GM23338 (cell line): ENCODE results near the gene SCARF1. TPM values are rescaled to one million over a fixed set of nuclear protein-coding genes. Genes with fewer than 3 reads are reported as not detected.

Experiments
- ATAC-seq: fragments of 200-7000 bp; cut with Tn5 transposase; 3 replicates; pipeline ENCODE4 v1.9.1; 2020
- DNase-seq: peaks from one replicate; pipeline ENCODE4 v3.0.0-alpha.2; 2015; ENCODE audit warnings: low spot score
- H2AFZ ChIP-seq: fragments of 200-600 bp; sonication (generic); 2 replicates; pipeline ENCODE4 v1.8.0; 2016; ENCODE audit warnings: antibody characterized with exemption, mild to moderate bottlenecking, moderate library complexity
- H3F3A ChIP-seq: fragments of 200-600 bp; sonication (generic); replicated peaks from 2 replicates; pipeline ENCODE4 v1.8.0; 2017; ENCODE audit warnings: antibody characterized with exemption, mixed run types, low read depth
- H3K27ac ChIP-seq: fragments of 200-600 bp; sonication (generic); 2 replicates; pipeline ENCODE4 v1.6.1; 2016; ENCODE audit warnings: low read depth
- H3K27me3 ChIP-seq: fragments of 200-600 bp; sonication (generic); 2 replicates; pipeline ENCODE4 v1.8.0; 2016; ENCODE audit warnings: mild to moderate bottlenecking, mixed run types, moderate library complexity; ENCODE audit not compliant: insufficient read depth
- H3K36me3 ChIP-seq: fragments of 200-600 bp; sonication (generic); 2 replicates; pipeline ENCODE4 v1.8.0; 2016; ENCODE audit warnings: mild to moderate bottlenecking; ENCODE audit not compliant: insufficient read depth
- H3K4me1 ChIP-seq: fragments of 200-600 bp; sonication (generic); 2 replicates; pipeline ENCODE4 v1.8.0; 2016; ENCODE audit warnings: mild to moderate bottlenecking, moderate library complexity; ENCODE audit not compliant: insufficient read depth
- H3K4me2 ChIP-seq: fragments of 200-600 bp; sonication (generic); 2 replicates; pipeline ENCODE4 v1.7.1; 2017; ENCODE audit warnings: mixed run types
- H3K4me3 ChIP-seq: fragments of 200-600 bp; sonication (generic); 2 replicates; pipeline ENCODE4 v1.6.1; 2016; ENCODE audit warnings: mixed run types
- H3K79me2 ChIP-seq: fragments of 200-600 bp; sonication (generic); replicated peaks from 2 replicates; pipeline ENCODE4 v1.8.0; 2017; ENCODE audit warnings: mild to moderate bottlenecking; ENCODE audit not compliant: insufficient read depth
- H3K9me2 ChIP-seq: fragments of 200-600 bp; sonication (generic); 2 replicates; pipeline ENCODE4 v1.8.0; 2017; ENCODE audit not compliant: insufficient read depth
- H4K20me1 ChIP-seq: fragments of 200-600 bp; sonication (generic); replicated peaks from 2 replicates; pipeline ENCODE4 v1.8.0; 2017; ENCODE audit warnings: mild to moderate bottlenecking; ENCODE audit not compliant: insufficient read depth
- H3K27ac Mint-ChIP-seq: 2 replicates; pipeline ENCODE4 v1.8.0; 2020; ENCODE audit warnings: inconsistent platforms, mild to moderate bottlenecking, moderate library complexity, mixed read lengths
- H3K27me3 Mint-ChIP-seq: 3 replicates; pipeline ENCODE4 v1.8.0; 2022; ENCODE audit warnings: low read depth, mild to moderate bottlenecking, moderate library complexity, mixed read lengths, inconsistent platforms; ENCODE audit not compliant: insufficient read depth, poor library complexity
- H3K36me3 Mint-ChIP-seq: 3 replicates; pipeline ENCODE4 v1.8.0; 2021; ENCODE audit warnings: low read depth, mild to moderate bottlenecking, inconsistent platforms, moderate library complexity, mixed read lengths
- H3K4me1 Mint-ChIP-seq: 3 replicates; pipeline ENCODE4 v1.8.0; 2020; ENCODE audit warnings: mild to moderate bottlenecking, inconsistent platforms, mixed read lengths
- H3K4me3 Mint-ChIP-seq: 3 replicates; pipeline ENCODE4 v1.8.0; 2021; ENCODE audit warnings: moderate library complexity, mild to moderate bottlenecking, inconsistent platforms, mixed read lengths
- H3K9me3 Mint-ChIP-seq: 3 replicates; pipeline ENCODE4 v1.8.0; 2020; ENCODE audit warnings: moderate library complexity, mild to moderate bottlenecking, inconsistent platforms, mixed read lengths
- CREB1 ChIP-seq: fragments of 250-450 bp; sonication (Bioruptor Pico); IDR thresholded peaks from 2 replicates; pipeline ENCODE4 v1.5.0; 2020; ENCODE audit warnings: low read depth, mild to moderate bottlenecking, moderate library complexity
- CTCF ChIP-seq, 2 experiments: fragments of 200-600 bp in 1 of 2; sonication (generic) in 1 of 2; conservative IDR thresholded peaks; 2 replicates each; pipeline versions ENCODE4 v1.5.1 to v1.6.1; 2016 to 2017; ENCODE audit warnings: antibody characterized with exemption in 2 of 2, low read depth in 2 of 2, mild to moderate bottlenecking in 2 of 2, moderate library complexity in 1 of 2
- EZH2 ChIP-seq: fragments of 200-600 bp; sonication (generic); IDR thresholded peaks from one replicate; pipeline ENCODE4 v1.8.0; 2017; ENCODE audit warnings: antibody characterized with exemption, mild to moderate bottlenecking, low read depth; ENCODE audit not compliant: unreplicated experiment
- EZH2phosphoT487 ChIP-seq: fragments of 200-600 bp; sonication (generic); IDR thresholded peaks from one replicate; pipeline ENCODE4 v1.8.1; 2018; ENCODE audit warnings: antibody characterized with exemption; ENCODE audit not compliant: unreplicated experiment
- JUNB ChIP-seq: IDR thresholded peaks from one replicate; pipeline ENCODE4 v1.6.1; 2016; ENCODE audit warnings: antibody characterized with exemption; ENCODE audit not compliant: unreplicated experiment
- NANOG ChIP-seq: IDR thresholded peaks from 2 replicates; pipeline ENCODE4 v1.6.1; 2016; ENCODE audit warnings: antibody characterized with exemption, borderline replicate concordance
- POLR2AphosphoS5 ChIP-seq: IDR thresholded peaks from 2 replicates; pipeline ENCODE4 v1.6.1; 2016; ENCODE audit warnings: antibody characterized with exemption, low read depth
- REST ChIP-seq: IDR thresholded peaks from one replicate; pipeline ENCODE4 v1.6.1; 2018; ENCODE audit warnings: antibody characterized with exemption; ENCODE audit not compliant: unreplicated experiment
- STAT1 ChIP-seq: IDR thresholded peaks from one replicate; pipeline ENCODE4 v1.6.1; 2016; ENCODE audit warnings: antibody characterized with exemption; ENCODE audit not compliant: unreplicated experiment
- ZNF114 ChIP-seq: fragments of 250-450 bp; sonication (Bioruptor Pico); IDR thresholded peaks from 2 replicates; pipeline ENCODE4 v1.5.0; 2020; ENCODE audit warnings: mild to moderate bottlenecking, moderate library complexity
- ZNF331 ChIP-seq: fragments of 250-450 bp; sonication (Bioruptor Pico); IDR thresholded peaks from 2 replicates; pipeline ENCODE4 v1.5.0; 2020; ENCODE audit warnings: low read depth, mild to moderate bottlenecking, moderate library complexity
- polyA plus RNA-seq: library from polyadenylated mRNA; unstranded; fragments of >200 nt; fragmentation: Nextera tagmentation; extraction: Ambion mirVana; gene quantifications from 2 replicates; pipeline ENCODE4 v1.2.1, GENCODE V29; 2016
- total RNA-seq: library from RNA; depleted of rRNA; stranded (reverse); fragments of >200 nt; shearing (Covaris generic); gene quantifications from 2 replicates; pipeline ENCODE4 v1.2.3, GENCODE V29; 2014
- TF ChIP-seq, protein P1 (sequence below): IDR thresholded peaks from 2 replicates; pipeline ENCODE4 v1.6.1; 2016; ENCODE audit warnings: antibody characterized with exemption
- TF ChIP-seq, protein P2 (sequence below): fragments of 250-450 bp; sonication (Bioruptor Pico); IDR thresholded peaks from 2 replicates; pipeline ENCODE4 v1.5.0; 2020; ENCODE audit warnings: mild to moderate bottlenecking, moderate library complexity

The SCARF1 gene
- total and polyA plus RNA-seq, 2 experiments from 2014 or later: 0.76 to 1.6 TPM

- Histone ChIP-seq H3K4me1 (peaks cover 16% of the 10 kb centered on the region), H3K36me3 (no peaks in the 10 kb centered on the region), H3F3A (peaks cover 14% of the 10 kb centered on the region; the same call in 1 of the 2 replicates), H4K20me1 (no peaks in the 10 kb centered on the region), H3K9me2 (peaks cover 3% of the 10 kb centered on the region; the same call in 1 of the 2 replicates), H3K27ac (no peak overlapping the region), H3K79me2 (no peaks in the 10 kb centered on the region), H2AFZ (no peak overlapping the region), H3K4me3 (no peak overlapping the region), H3K27me3 (peaks cover 6% of the 10 kb centered on the region), H3K4me2 (no peak overlapping the region)
- peak overlapping the region; percentile 70; the same call in 1 of the 2 replicates for H3K27ac Mint-ChIP-seq
- H3K27me3 Mint-ChIP-seq: peaks cover 14% of the 10 kb centered on the region
- peaks cover 3% of the 10 kb centered on the region; the same call in 1 of the 3 replicates for H3K9me3 Mint-ChIP-seq
- TF ChIP-seq EZH2: no peak
- no peak for TF ChIP-seq CREB1
- TF ChIP-seq, protein P1, sequence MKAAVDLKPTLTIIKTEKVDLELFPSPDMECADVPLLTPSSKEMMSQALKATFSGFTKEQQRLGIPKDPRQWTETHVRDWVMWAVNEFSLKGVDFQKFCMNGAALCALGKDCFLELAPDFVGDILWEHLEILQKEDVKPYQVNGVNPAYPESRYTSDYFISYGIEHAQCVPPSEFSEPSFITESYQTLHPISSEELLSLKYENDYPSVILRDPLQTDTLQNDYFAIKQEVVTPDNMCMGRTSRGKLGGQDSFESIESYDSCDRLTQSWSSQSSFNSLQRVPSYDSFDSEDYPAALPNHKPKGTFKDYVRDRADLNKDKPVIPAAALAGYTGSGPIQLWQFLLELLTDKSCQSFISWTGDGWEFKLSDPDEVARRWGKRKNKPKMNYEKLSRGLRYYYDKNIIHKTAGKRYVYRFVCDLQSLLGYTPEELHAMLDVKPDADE: no peak
- TF ChIP-seq EZH2phosphoT487: no peak
- no peak for TF ChIP-seq JUNB
- no peak for TF ChIP-seq CTCF (conservative IDR thresholded peaks at IDR 0.05; ENCODE audit: low read depth in 2 of 2)
- TF ChIP-seq REST: no peak
- TF ChIP-seq ZNF114 (CRISPR knock-in tag): no peak
- TF ChIP-seq ZNF331 (CRISPR knock-in tag): no peak
- no peak for TF ChIP-seq NANOG
- TF ChIP-seq POLR2AphosphoS5: no peak
- TF ChIP-seq, protein P2, sequence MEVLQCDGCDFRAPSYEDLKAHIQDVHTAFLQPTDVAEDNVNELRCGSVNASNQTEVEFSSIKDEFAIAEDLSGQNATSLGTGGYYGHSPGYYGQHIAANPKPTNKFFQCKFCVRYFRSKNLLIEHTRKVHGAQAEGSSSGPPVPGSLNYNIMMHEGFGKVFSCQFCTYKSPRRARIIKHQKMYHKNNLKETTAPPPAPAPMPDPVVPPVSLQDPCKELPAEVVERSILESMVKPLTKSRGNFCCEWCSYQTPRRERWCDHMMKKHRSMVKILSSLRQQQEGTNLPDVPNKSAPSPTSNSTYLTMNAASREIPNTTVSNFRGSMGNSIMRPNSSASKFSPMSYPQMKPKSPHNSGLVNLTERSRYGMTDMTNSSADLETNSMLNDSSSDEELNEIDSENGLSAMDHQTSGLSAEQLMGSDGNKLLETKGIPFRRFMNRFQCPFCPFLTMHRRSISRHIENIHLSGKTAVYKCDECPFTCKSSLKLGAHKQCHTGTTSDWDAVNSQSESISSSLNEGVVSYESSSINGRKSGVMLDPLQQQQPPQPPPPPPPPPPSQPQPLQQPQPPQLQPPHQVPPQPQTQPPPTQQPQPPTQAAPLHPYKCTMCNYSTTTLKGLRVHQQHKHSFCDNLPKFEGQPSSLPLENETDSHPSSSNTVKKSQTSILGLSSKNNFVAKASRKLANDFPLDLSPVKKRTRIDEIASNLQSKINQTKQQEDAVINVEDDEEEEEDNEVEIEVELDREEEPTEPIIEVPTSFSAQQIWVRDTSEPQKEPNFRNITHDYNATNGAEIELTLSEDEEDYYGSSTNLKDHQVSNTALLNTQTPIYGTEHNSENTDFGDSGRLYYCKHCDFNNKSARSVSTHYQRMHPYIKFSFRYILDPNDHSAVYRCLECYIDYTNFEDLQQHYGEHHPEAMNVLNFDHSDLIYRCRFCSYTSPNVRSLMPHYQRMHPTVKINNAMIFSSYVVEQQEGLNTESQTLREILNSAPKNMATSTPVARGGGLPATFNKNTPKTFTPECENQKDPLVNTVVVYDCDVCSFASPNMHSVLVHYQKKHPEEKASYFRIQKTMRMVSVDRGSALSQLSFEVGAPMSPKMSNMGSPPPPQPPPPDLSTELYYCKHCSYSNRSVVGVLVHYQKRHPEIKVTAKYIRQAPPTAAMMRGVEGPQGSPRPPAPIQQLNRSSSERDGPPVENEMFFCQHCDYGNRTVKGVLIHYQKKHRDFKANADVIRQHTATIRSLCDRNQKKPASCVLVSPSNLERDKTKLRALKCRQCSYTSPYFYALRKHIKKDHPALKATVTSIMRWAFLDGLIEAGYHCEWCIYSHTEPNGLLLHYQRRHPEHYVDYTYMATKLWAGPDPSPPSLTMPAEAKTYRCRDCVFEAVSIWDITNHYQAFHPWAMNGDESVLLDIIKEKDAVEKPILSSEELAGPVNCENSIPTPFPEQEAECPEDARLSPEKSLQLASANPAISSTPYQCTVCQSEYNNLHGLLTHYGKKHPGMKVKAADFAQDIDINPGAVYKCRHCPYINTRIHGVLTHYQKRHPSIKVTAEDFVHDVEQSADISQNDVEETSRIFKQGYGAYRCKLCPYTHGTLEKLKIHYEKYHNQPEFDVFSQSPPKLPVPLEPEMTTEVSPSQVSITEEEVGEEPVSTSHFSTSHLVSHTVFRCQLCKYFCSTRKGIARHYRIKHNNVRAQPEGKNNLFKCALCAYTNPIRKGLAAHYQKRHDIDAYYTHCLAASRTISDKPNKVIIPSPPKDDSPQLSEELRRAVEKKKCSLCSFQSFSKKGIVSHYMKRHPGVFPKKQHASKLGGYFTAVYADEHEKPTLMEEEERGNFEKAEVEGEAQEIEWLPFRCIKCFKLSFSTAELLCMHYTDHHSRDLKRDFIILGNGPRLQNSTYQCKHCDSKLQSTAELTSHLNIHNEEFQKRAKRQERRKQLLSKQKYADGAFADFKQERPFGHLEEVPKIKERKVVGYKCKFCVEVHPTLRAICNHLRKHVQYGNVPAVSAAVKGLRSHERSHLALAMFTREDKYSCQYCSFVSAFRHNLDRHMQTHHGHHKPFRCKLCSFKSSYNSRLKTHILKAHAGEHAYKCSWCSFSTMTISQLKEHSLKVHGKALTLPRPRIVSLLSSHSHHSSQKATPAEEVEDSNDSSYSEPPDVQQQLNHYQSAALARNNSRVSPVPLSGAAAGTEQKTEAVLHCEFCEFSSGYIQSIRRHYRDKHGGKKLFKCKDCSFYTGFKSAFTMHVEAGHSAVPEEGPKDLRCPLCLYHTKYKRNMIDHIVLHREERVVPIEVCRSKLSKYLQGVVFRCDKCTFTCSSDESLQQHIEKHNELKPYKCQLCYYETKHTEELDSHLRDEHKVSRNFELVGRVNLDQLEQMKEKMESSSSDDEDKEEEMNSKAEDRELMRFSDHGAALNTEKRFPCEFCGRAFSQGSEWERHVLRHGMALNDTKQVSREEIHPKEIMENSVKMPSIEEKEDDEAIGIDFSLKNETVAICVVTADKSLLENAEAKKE: no peak
- TF ChIP-seq STAT1: no peak
- DNase-seq (no peak), ATAC-seq (no peak)
- H3K4me1 Mint-ChIP-seq: peaks cover 33% of the 10 kb centered on the region
- peaks cover 2% of the 10 kb centered on the region; the same call in 1 of the 3 replicates for H3K36me3 Mint-ChIP-seq
- H3K4me3 Mint-ChIP-seq: no peak overlapping the region; the same call in 2 of the 3 replicates
Measured at GRCh38 chr17:1640329-1641064, 5.0 kb downstream of the SCARF1 start.
